HepG2 (cell line): ENCODE measurements around the gene AGRN. TPM values are rescaled to one million over a fixed set of nuclear protein-coding genes. Genes with fewer than 3 reads are reported as not detected.
A peak's percentile ranks its signal among the peaks of the same experiment; 100 is the strongest.

Experiments used
- FOXC1 ChIP-seq: sonication (generic); formaldehyde crosslinking; IDR thresholded peaks from 2 replicates; pipeline ENCODE4 v1.8.0; 2022; ENCODE audit warnings: mild to moderate bottlenecking, missing genetic modification reagents, borderline replicate concordance
- MAFG ChIP-seq: sonication (generic); formaldehyde crosslinking; IDR thresholded peaks from 2 replicates; pipeline ENCODE4 v1.5.1; 2020; ENCODE audit warnings: mild to moderate bottlenecking, missing genetic modification reagents
- PTBP1 ChIP-seq: fragments of 200-400 bp; formaldehyde crosslinking; IDR thresholded peaks from 2 replicates; pipeline ENCODE4 v1.6.1; 2018; ENCODE audit warnings: low read length, low read depth; ENCODE audit not compliant: poor library complexity, severe bottlenecking
- TOPORS ChIP-seq: sonication (generic); formaldehyde crosslinking; IDR thresholded peaks from 2 replicates; pipeline ENCODE4 v1.8.0; 2023; ENCODE audit warnings: mild to moderate bottlenecking, missing genetic modification reagents
- ZBTB20 ChIP-seq: sonication (generic); formaldehyde crosslinking; IDR thresholded peaks from 2 replicates; pipeline ENCODE4 v1.8.1; 2023; ENCODE audit warnings: missing genetic modification reagents, low read depth, mild to moderate bottlenecking, borderline replicate concordance
- ZBTB33 ChIP-seq: sonication (generic); formaldehyde crosslinking; IDR thresholded peaks from 2 replicates; pipeline ENCODE4 v1.4.0; 2020; ENCODE audit warnings: missing genetic modification reagents
- ZFX ChIP-seq: sonication (generic); formaldehyde crosslinking; IDR thresholded peaks from 2 replicates; pipeline ENCODE4 v1.4.0; 2020; ENCODE audit warnings: mild to moderate bottlenecking, low read depth, missing genetic modification reagents, moderate library complexity
- ZNF232 ChIP-seq: sonication (generic); formaldehyde crosslinking; IDR thresholded peaks from 2 replicates; pipeline ENCODE4 v1.4.0; 2020; ENCODE audit warnings: missing genetic modification reagents, borderline replicate concordance
- ZNF282 ChIP-seq: fragments of 450-650 bp; IDR thresholded peaks from 2 replicates; pipeline ENCODE4 v1.6.1; 2018; ENCODE audit not compliant: partially characterized antibody
- ZNF335 ChIP-seq: sonication (generic); formaldehyde crosslinking; IDR thresholded peaks from 2 replicates; pipeline ENCODE4 v1.4.0; 2020; ENCODE audit warnings: missing genetic modification reagents
- ZNF468 ChIP-seq: sonication (generic); formaldehyde crosslinking; IDR thresholded peaks from 2 replicates; pipeline ENCODE4 v1.8.0; 2022; ENCODE audit warnings: mild to moderate bottlenecking, moderate library complexity, missing genetic modification reagents
- ZNF556 ChIP-seq: sonication (generic); formaldehyde crosslinking; IDR thresholded peaks from 2 replicates; pipeline ENCODE4 v1.4.0; 2020; ENCODE audit warnings: mild to moderate bottlenecking, missing genetic modification reagents, borderline replicate concordance
- ZNF7 ChIP-seq: IDR thresholded peaks from 2 replicates; pipeline ENCODE4 v1.6.1; 2016; ENCODE audit warnings: missing biosample characterization, missing genetic modification reagents
- ZNF724P ChIP-seq: sonication (generic); formaldehyde crosslinking; IDR thresholded peaks from 2 replicates; pipeline ENCODE4 v1.8.0; 2022; ENCODE audit warnings: missing genetic modification reagents, borderline replicate concordance
- polyA plus RNA-seq, 8 experiments: library from polyadenylated mRNA; depleted of rRNA in 3 of 8; stranded (reverse) in 7 of 8; unstranded in 1 of 8; fragments of >200 nt; fragmentation: Illumina TruSeq in 4 of 8; extraction: Trizol in 4 of 8; gene quantifications; 2 replicates each; pipeline versions ENCODE4 v1.2.1 to v1.2.3, GENCODE V29; 2011 to 2016; ENCODE audit warnings: low read depth in 4 of 8, missing spikeins in 1 of 8, mixed read lengths in 1 of 8; ENCODE audit not compliant: insufficient read depth in 1 of 8
- total RNA-seq, 5 experiments: library from RNA; depleted of rRNA; stranded (reverse); fragments of >200 nt; fragmentation: Illumina TruSeq; extraction: Trizol; gene quantifications; 2 replicates each; pipeline ENCODE4 v1.2.3, GENCODE V29; 2016; ENCODE audit warnings: low read depth in 1 of 5
- TF ChIP-seq, protein P1 (sequence below): sonication (generic); formaldehyde crosslinking; IDR thresholded peaks from 2 replicates; pipeline ENCODE4 v1.5.0; 2020; ENCODE audit warnings: missing genetic modification reagents
- TF ChIP-seq, protein P2 (sequence below): sonication (generic); formaldehyde crosslinking; conservative IDR thresholded peaks from 2 replicates; pipeline ENCODE4 v1.8.0; 2022; ENCODE audit warnings: low read depth, missing genetic modification reagents
- TF ChIP-seq, protein P3 (sequence below): IDR thresholded peaks from 2 replicates; pipeline ENCODE4 v1.4.0; 2020; ENCODE audit warnings: mild to moderate bottlenecking, missing genetic modification reagents
- TF ChIP-seq, protein P4 (sequence below): sonication (generic); formaldehyde crosslinking; IDR thresholded peaks from 2 replicates; pipeline ENCODE4 v1.4.0; 2020; ENCODE audit warnings: missing genetic modification reagents, borderline replicate concordance

AGRN gene
- total and polyA plus RNA-seq, 2 of the 13 experiments (the other 11 are each of a cell fraction or from before 2014, with no cell fraction given), result 29.8 to 65.2 TPM

GRCh38 chr1:999725-1000356 lies 20.1 kb upstream of the AGRN start, which contains the start of gene HES4 (continued):
- TF ChIP-seq, protein P1, sequence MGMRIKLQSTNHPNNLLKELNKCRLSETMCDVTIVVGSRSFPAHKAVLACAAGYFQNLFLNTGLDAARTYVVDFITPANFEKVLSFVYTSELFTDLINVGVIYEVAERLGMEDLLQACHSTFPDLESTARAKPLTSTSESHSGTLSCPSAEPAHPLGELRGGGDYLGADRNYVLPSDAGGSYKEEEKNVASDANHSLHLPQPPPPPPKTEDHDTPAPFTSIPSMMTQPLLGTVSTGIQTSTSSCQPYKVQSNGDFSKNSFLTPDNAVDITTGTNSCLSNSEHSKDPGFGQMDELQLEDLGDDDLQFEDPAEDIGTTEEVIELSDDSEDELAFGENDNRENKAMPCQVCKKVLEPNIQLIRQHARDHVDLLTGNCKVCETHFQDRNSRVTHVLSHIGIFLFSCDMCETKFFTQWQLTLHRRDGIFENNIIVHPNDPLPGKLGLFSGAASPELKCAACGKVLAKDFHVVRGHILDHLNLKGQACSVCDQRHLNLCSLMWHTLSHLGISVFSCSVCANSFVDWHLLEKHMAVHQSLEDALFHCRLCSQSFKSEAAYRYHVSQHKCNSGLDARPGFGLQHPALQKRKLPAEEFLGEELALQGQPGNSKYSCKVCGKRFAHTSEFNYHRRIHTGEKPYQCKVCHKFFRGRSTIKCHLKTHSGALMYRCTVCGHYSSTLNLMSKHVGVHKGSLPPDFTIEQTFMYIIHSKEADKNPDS (CRISPR knock-in tag), result no peak
- no peak for TF ChIP-seq PTBP1
- TF ChIP-seq, protein P2, sequence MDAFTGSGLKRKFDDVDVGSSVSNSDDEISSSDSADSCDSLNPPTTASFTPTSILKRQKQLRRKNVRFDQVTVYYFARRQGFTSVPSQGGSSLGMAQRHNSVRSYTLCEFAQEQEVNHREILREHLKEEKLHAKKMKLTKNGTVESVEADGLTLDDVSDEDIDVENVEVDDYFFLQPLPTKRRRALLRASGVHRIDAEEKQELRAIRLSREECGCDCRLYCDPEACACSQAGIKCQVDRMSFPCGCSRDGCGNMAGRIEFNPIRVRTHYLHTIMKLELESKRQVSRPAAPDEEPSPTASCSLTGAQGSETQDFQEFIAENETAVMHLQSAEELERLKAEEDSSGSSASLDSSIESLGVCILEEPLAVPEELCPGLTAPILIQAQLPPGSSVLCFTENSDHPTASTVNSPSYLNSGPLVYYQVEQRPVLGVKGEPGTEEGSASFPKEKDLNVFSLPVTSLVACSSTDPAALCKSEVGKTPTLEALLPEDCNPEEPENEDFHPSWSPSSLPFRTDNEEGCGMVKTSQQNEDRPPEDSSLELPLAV (CRISPR knock-in tag), result 0 out of 2 replicates have a peak, but pooled peaks have one; percentile 55
- TF ChIP-seq, protein P3, sequence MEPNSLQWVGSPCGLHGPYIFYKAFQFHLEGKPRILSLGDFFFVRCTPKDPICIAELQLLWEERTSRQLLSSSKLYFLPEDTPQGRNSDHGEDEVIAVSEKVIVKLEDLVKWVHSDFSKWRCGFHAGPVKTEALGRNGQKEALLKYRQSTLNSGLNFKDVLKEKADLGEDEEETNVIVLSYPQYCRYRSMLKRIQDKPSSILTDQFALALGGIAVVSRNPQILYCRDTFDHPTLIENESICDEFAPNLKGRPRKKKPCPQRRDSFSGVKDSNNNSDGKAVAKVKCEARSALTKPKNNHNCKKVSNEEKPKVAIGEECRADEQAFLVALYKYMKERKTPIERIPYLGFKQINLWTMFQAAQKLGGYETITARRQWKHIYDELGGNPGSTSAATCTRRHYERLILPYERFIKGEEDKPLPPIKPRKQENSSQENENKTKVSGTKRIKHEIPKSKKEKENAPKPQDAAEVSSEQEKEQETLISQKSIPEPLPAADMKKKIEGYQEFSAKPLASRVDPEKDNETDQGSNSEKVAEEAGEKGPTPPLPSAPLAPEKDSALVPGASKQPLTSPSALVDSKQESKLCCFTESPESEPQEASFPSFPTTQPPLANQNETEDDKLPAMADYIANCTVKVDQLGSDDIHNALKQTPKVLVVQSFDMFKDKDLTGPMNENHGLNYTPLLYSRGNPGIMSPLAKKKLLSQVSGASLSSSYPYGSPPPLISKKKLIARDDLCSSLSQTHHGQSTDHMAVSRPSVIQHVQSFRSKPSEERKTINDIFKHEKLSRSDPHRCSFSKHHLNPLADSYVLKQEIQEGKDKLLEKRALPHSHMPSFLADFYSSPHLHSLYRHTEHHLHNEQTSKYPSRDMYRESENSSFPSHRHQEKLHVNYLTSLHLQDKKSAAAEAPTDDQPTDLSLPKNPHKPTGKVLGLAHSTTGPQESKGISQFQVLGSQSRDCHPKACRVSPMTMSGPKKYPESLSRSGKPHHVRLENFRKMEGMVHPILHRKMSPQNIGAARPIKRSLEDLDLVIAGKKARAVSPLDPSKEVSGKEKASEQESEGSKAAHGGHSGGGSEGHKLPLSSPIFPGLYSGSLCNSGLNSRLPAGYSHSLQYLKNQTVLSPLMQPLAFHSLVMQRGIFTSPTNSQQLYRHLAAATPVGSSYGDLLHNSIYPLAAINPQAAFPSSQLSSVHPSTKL (CRISPR knock-in tag), result peak; percentile 23; the same call in 1 of the 2 replicates
- TF ChIP-seq ZFX, result peak; percentile 82
- TF ChIP-seq ZNF7, result no peak
- TF ChIP-seq TOPORS (CRISPR knock-in tag), result peak; percentile 3; the same call in 1 of the 2 replicates
- peak; percentile 20 for TF ChIP-seq ZNF556 (CRISPR knock-in tag)
- no peak for TF ChIP-seq FOXC1 (CRISPR knock-in tag)
- no peak for TF ChIP-seq ZBTB20 (CRISPR knock-in tag)
- no peak for TF ChIP-seq ZNF468
- no peak for TF ChIP-seq ZNF724P (CRISPR knock-in tag)
- no peak for TF ChIP-seq ZNF282
- TF ChIP-seq ZNF232 (CRISPR knock-in tag), result no peak
- TF ChIP-seq, protein P4, sequence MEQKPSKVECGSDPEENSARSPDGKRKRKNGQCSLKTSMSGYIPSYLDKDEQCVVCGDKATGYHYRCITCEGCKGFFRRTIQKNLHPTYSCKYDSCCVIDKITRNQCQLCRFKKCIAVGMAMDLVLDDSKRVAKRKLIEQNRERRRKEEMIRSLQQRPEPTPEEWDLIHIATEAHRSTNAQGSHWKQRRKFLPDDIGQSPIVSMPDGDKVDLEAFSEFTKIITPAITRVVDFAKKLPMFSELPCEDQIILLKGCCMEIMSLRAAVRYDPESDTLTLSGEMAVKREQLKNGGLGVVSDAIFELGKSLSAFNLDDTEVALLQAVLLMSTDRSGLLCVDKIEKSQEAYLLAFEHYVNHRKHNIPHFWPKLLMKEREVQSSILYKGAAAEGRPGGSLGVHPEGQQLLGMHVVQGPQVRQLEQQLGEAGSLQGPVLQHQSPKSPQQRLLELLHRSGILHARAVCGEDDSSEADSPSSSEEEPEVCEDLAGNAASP (CRISPR knock-in tag), result no peak
- no peak for TF ChIP-seq MAFG (CRISPR knock-in tag)
- TF ChIP-seq ZNF335 (CRISPR knock-in tag), result no peak
- no peak for TF ChIP-seq ZBTB33
